Measurements from ENCODE around the gene FXYD6.

FXYD6 gene

DNA sequence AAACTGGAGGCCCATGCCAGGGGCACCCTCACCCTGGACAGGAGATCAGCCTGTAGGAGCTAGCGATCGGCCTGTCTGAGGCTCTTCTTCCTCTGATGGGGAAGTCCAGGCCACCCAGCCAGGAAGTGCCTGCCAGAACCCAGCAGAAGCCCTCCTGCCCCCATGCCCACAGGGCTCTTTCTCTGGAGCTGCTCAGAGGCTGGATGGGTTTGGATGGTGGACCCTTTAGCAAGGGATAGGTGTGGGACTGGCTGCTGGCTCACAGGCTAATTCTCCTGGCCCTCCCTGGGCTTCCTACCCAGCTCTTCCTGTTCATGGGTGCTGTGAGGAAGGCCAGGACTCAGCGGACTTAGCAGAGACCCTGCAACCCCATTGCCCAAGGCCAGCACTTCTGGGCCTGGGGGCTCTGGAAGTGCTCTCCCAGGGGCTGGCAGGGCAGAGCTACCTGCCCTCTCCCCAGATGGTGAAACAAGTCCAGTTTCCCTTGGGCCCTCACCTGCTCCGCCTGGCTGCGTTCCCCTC, 59.6 kb downstream of the FXYD6 start:
- H4K20me1 ChIP-seq (ENCODE audit: low read depth, low read length) = no peaks in the 10 kb centered on the region
- H3K36me3 ChIP-seq (ENCODE audit: low read length) = no peaks in the 10 kb centered on the region
- no peaks in the 10 kb centered on the region for H3K9me3 ChIP-seq (ENCODE audit: insufficient read depth, low read length)
- no peak overlapping the region for H3K9ac ChIP-seq (ENCODE audit: low read length)
- H3K27me3 ChIP-seq (ENCODE audit: low read length) = no peaks in the 10 kb centered on the region
- H3F3A ChIP-seq (ENCODE audit: insufficient read depth) = no peaks in the 10 kb centered on the region
- no peak for TF ChIP-seq EZH2phosphoT487 (conservative IDR thresholded peaks at IDR 0.05; ENCODE audit: low read length)
- TF ChIP-seq, protein P1, sequence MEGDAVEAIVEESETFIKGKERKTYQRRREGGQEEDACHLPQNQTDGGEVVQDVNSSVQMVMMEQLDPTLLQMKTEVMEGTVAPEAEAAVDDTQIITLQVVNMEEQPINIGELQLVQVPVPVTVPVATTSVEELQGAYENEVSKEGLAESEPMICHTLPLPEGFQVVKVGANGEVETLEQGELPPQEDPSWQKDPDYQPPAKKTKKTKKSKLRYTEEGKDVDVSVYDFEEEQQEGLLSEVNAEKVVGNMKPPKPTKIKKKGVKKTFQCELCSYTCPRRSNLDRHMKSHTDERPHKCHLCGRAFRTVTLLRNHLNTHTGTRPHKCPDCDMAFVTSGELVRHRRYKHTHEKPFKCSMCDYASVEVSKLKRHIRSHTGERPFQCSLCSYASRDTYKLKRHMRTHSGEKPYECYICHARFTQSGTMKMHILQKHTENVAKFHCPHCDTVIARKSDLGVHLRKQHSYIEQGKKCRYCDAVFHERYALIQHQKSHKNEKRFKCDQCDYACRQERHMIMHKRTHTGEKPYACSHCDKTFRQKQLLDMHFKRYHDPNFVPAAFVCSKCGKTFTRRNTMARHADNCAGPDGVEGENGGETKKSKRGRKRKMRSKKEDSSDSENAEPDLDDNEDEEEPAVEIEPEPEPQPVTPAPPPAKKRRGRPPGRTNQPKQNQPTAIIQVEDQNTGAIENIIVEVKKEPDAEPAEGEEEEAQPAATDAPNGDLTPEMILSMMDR (IDR thresholded peaks at IDR 0.05; ENCODE audit: insufficient read depth, low read length, poor library complexity, severe bottlenecking) = no peak
- no peaks in the 10 kb centered on the region for H3K79me2 ChIP-seq (ENCODE audit: insufficient read depth, low read length)
- H3K9me2 ChIP-seq (replicated peaks; ENCODE audit: insufficient read depth, low read length) = no peaks in the 10 kb centered on the region
- H2AFZ ChIP-seq (ENCODE audit: low read depth, low read length, severe bottlenecking) = no peak overlapping the region
- H3K27ac ChIP-seq (ENCODE audit: low read depth, low read length) = no peak overlapping the region
- H3K4me2 ChIP-seq (ENCODE audit: low read depth, low read length, poor library complexity, severe bottlenecking) = no peak overlapping the region
- no peak overlapping the region for H3K4me3 ChIP-seq (ENCODE audit: insufficient read depth, low read length, poor library complexity, severe bottlenecking)

- H3K27me3 ChIP-seq (ENCODE audit: low read length) = no peaks in the 10 kb centered on the region
- no peaks in the 10 kb centered on the region for H4K20me1 ChIP-seq (ENCODE audit: low read depth, low read length)
- H3K4me3 ChIP-seq (ENCODE audit: insufficient read depth, low read length, poor library complexity, severe bottlenecking) = no peak overlapping the region
- H3K4me2 ChIP-seq (ENCODE audit: low read depth, low read length, poor library complexity, severe bottlenecking) = no peak overlapping the region
- H3K27ac ChIP-seq (ENCODE audit: low read depth, low read length) = no peak overlapping the region
- no peak overlapping the region for H3K9ac ChIP-seq (ENCODE audit: low read length)
- no peaks in the 10 kb centered on the region for H3K36me3 ChIP-seq (ENCODE audit: low read length)
- H3K9me2 ChIP-seq (replicated peaks; ENCODE audit: insufficient read depth, low read length) = no peaks in the 10 kb centered on the region
- H3F3A ChIP-seq (ENCODE audit: insufficient read depth) = no peaks in the 10 kb centered on the region
- no peaks in the 10 kb centered on the region for H3K79me2 ChIP-seq (ENCODE audit: insufficient read depth, low read length)
- H2AFZ ChIP-seq (ENCODE audit: low read depth, low read length, severe bottlenecking) = no peak overlapping the region
- no peaks in the 10 kb centered on the region for H3K9me3 ChIP-seq (ENCODE audit: insufficient read depth, low read length)
- no peak for TF ChIP-seq EZH2phosphoT487 (conservative IDR thresholded peaks at IDR 0.05; ENCODE audit: low read length)
- TF ChIP-seq, protein P1 (IDR thresholded peaks at IDR 0.05; ENCODE audit: insufficient read depth, low read length, poor library complexity, severe bottlenecking) = no peak
Observed at GRCh38 chr11:117816151-117816741, 60.2 kb downstream of the FXYD6 start.

DNA sequence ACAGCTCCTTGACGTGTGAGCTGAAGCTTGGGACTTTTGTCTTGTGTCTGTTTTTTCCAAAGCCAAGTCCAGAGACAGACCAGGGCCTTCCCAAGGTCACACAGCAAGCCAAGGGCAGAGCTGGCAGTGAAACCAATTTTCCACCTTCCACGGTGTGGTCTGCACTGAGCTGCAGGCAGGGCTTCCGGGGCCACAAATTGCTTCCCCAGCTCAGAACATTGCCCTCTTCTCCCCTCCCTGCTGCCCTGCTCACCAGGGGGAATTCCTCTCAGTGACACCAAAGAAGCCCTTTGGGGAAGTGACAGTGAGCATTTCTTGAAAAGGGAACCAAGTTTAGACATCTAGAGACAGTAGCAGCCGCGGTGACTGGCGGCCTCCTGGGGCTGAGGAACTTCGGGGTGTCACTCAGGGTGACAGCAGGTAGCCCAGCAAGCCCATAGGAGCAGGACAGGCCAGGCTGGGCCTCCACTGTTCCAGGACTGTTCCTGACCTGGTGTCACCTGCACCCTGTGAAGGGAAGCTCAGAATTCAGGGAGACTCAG, 61.1 kb downstream of the FXYD6 start:
- no peak overlapping the region for H2AFZ ChIP-seq (ENCODE audit: low read depth, low read length, severe bottlenecking)
- peak overlapping the region; percentile 60 for H3K4me2 ChIP-seq (ENCODE audit: low read depth, low read length, poor library complexity, severe bottlenecking)
- H3K27me3 ChIP-seq (ENCODE audit: low read length) = no peaks in the 10 kb centered on the region
- no peaks in the 10 kb centered on the region for H3F3A ChIP-seq (ENCODE audit: insufficient read depth)
- no peak for TF ChIP-seq EZH2phosphoT487 (conservative IDR thresholded peaks at IDR 0.05; ENCODE audit: low read length)
- TF ChIP-seq, protein P1 (IDR thresholded peaks at IDR 0.05; ENCODE audit: insufficient read depth, low read length, poor library complexity, severe bottlenecking) = no peak
- no peak overlapping the region for H3K4me3 ChIP-seq (ENCODE audit: insufficient read depth, low read length, poor library complexity, severe bottlenecking)
- no peaks in the 10 kb centered on the region for H4K20me1 ChIP-seq (ENCODE audit: low read depth, low read length)
- H3K36me3 ChIP-seq (ENCODE audit: low read length) = no peaks in the 10 kb centered on the region
- no peaks in the 10 kb centered on the region for H3K79me2 ChIP-seq (ENCODE audit: insufficient read depth, low read length)
- H3K9me2 ChIP-seq (replicated peaks; ENCODE audit: insufficient read depth, low read length) = no peaks in the 10 kb centered on the region
- H3K9me3 ChIP-seq (ENCODE audit: insufficient read depth, low read length) = no peaks in the 10 kb centered on the region
- H3K27ac ChIP-seq (ENCODE audit: low read depth, low read length) = peak overlapping the region; percentile 59
- peak overlapping the region; percentile 22; the same call in 1 of the 2 replicates for H3K9ac ChIP-seq (ENCODE audit: low read length)

Data from SU-DHL-6 (cell line).